SK-N-MC (cell line): ENCODE results near the gene MPG.

ENCODE experiments used
- EZH2 ChIP-seq: fragments of 200-600 bp; sonication (generic); IDR thresholded peaks from one replicate; pipeline ENCODE4 v1.6.1; 2017; ENCODE audit warnings: antibody characterized with exemption
- POLR2AphosphoS5 ChIP-seq: IDR thresholded peaks from 2 replicates; pipeline ENCODE4 v1.6.1; 2012; ENCODE audit warnings: mild to moderate bottlenecking, low read depth, low read length, borderline replicate concordance

- no peak for TF ChIP-seq POLR2AphosphoS5
- no peak for TF ChIP-seq EZH2
Observed at GRCh38 chr16:41439-42068, 36.5 kb upstream of the MPG start.
